Mesenteric fat pad (tissue), 1 donor: Measurements from ENCODE around the gene NDUFS3. TPM values are rescaled to one million over a fixed set of nuclear protein-coding genes. Genes with fewer than 3 reads are reported as not detected.
A peak's percentile ranks its signal among the peaks of the same experiment; 100 is the strongest.
"Not testable (repeated sequence)": the region's sequence is repeated elsewhere in the genome, so short reads cannot be mapped to it uniquely, and the experiment has no call there.

ENCODE experiments used
- DNase-seq: peaks from one replicate; pipeline ENCODE4 v3.0.0-alpha.2; 2020; ENCODE audit warnings: low spot score
- long read RNA-seq: library from polyadenylated mRNA; unstranded; transcript quantifications from one replicate; pipeline ENCODE4 v2.0.0, GENCODE V29; 2020
- total RNA-seq: library from RNA; stranded (reverse); fragmentation: NEBNext Ultra II Directional; extraction: Animal tissue kit (Norgen Biotek cat#: 25700); gene quantifications from one replicate; pipeline ENCODE4 v1.2.1, GENCODE V29; 2021
- donor health status: DM: yes; HTN: yes; CAD: no.

Gene NDUFS3
- 72.8 TPM for total RNA-seq
- long read RNA-seq, transcript NDUFS3-201 (7 exons, 958 nt) = major isoform, 45 of 55 reads
- long read RNA-seq, partial matches to known transcripts = 3 of 55 reads
- long read RNA-seq, other reads (novel, unspliced or antisense) = 7 of 55 reads

DNA sequence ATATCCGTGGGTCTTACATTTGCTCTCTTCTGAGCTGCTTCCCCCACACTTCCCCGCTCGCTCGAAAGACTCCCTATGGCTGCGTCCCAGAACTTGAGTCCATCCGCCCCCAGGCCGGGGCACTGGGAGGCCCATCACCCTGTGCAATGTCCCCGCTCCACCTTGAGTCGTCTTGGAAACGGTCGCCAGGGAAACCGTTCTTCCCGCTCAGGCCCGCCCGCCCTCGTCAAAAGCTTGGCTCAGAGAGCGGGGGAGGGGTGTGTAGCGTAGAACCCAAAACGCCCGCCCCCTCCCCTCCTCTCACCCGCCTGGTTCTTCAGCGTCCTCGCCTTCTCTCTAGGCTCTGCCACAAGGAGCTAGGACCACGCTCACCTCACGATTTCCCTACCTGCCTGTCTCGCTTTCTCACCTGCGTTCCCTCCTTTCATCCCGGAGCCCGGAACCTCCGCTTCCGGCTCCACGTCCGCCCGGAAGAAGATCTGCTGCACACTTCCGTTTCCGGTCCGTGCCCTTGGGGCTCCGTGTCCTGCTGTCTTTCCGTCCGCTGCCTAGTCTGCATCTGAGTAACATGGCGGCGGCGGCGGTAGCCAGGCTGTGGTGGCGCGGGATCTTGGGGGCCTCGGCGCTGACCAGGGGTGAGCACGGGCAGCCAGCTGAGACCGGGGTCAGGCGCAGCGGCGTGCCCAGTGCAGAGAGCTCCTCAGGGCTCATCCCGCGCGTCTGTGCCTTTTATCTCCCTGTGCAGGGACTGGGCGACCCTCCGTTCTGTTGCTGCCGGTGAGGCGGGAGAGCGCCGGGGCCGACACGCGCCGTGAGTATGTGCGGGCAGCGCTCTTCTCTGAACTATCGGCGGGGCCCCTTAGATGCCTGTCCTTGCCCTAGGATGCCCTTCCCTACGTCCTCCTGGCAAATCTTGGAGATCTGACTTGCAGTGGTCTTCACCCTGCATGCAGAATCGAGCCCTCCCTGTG is at the start of gene NDUFS3, which contains the start of gene KBTBD4:
Gene NDUFS3 (plus strand): TSS at position 551 of the 971 bp plus-strand sequence. CDS start 18 bp downstream, at position 569.
Gene KBTBD4 (minus strand): TSS at position 447 of the 971 bp plus-strand sequence. CDS start 19 bp downstream, at position 428.
- peak; percentile 96 for DNase-seq

DNA sequence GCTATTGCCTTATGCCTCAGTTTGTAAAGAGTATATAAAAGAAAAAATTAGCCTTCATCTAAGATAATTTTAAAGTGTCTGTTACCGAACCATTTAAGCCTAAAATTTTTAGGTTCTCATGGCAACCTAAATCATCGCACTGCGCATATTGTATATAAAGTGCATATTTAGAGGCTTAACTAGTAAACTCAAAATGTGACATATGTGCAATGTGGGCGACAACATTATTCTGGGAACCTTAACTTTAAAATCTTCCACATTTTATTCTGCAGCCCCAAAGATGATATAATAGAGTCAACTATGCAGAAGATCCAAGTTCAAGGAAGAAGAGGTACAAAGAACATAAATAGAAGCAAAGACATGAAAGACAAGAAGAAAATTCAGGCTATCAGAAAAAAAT is 48.9 kb upstream of the NDUFS3 start:
- no peak for DNase-seq

DNA sequence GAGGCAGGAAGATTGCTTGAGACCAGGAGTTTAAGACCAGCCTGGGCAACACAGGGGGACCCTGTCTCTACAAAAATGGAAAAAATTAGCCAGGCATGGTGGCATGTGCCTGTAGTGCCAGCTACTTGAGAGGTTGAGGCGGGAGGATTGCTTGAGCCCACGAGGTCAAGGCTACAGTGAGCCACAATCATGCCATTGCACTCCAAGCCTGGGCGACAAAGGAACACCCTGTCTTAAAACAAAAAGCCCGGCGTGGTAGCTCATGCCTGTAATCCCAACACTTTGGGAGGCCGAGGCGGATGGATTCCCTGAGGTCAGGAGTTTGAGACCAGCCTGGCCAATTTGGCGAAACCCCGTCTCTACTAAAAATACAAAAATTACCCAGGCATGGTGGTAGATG is 48.2 kb upstream of the NDUFS3 start:
- DNase-seq = not testable (repeated sequence)

DNA sequence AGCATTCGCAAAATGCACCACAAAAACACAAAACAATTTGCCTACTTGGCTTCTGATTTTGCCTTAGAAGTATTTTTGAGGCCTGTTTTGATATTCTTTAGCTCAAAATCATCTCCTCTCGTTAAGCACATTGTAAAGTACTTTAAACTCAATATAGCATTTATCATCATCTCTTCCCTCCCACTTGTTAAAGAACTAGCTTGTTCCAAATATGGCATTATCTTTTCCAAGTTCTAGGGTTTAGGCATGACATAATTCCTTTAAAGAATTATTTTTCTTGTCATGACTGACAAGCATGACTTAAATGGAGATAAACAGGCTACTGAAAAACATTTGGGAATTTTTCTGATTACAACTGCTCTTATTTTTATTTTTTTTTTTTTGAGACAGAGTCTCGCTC is 47.2 kb upstream of the NDUFS3 start:
- no peak for DNase-seq

GRCh38 chr11:47532597-47533213 is 46.2 kb upstream of the NDUFS3 start:
- DNase-seq = no peak

GRCh38 chr11:47533690-47534151 is 45.2 kb upstream of the NDUFS3 start:
- no peak for DNase-seq

DNA sequence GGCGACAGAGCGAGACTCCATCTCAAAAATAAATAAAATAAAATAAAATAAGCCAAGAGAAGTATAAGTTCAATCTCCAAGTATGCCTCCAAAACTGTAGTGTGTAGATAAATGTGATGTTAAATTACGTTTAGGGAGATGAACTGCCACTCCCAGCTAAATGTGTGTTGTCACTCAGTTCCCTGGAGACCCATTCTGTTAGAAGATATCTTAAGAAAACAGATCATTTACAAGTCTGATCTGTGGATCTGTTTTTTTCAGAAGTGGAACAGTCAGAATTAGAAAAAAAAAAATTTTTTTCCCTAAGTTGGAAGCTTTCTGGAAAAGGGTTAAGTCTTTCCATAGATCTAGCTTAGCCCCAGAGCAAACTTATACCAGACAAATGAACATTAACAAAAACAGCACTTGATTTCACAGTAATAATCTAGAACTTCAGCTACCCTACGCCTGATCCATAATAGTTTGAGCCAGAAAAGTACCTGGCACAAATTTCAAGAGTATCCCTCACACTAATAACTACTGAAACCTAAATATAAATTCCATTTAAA is 44.1 kb upstream of the NDUFS3 start:
- no peak for DNase-seq

DNA sequence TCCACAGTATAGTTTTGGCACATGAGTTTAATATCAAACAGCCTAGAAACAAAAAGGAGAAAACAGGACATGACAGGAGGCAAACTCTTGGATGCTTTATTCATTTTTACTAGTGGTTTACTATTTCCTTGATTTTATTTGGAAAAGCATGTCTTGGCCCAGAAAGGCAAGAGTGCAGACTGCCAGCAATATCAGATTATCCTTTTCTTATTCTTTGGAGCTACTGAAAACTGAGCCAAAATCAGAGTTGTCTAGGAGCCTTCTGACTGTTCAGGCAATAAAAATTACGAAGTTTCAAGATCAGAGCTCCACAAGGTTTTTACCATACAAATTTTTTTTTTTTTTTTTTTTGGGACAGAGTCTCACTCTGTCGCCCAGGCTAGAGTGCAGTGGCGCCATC is 42.0 kb upstream of the NDUFS3 start:
- DNase-seq = no peak

DNA sequence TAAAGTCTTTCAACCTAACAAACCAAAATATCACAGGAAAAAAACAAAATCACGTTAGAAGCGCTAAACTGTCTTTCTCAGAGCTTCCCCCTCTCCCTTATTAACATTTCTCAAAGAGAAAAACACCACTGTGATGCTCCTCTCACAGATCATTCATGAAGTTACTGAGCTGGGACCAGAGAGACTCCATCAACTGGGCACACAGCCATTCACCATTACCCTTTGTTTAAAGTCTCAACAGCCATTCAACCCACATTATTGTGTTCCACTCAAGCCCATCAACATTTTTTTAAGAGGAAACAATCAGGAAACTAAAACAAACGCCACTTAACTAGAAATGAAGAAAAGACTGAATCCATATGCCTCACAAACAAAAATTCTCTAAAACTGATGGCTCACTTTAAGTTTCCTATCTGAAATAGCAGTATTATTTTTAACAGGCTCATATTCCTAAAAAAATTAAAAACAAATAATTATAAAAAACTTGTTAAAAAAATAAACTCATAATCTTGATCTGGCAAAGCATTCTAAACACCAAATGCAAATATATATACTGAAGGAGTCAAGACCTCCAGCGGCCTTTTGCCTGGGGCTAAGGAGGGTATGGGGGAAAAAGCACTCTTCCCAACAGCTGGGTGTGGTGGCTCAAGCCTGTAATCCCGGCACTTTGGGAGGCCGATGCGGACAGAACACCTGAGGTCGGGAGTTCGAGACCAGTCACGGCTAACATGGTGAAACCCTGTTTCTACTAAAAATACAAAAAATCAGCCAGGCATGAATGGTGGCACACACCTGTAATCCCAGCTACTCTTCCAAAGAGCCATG is 39.9 kb upstream of the NDUFS3 start:
- peak; percentile 65 for DNase-seq

- no peak for DNase-seq
These were observed 39.2 kb upstream of the NDUFS3 start for GRCh38 chr11:47539681-47540039.

DNA sequence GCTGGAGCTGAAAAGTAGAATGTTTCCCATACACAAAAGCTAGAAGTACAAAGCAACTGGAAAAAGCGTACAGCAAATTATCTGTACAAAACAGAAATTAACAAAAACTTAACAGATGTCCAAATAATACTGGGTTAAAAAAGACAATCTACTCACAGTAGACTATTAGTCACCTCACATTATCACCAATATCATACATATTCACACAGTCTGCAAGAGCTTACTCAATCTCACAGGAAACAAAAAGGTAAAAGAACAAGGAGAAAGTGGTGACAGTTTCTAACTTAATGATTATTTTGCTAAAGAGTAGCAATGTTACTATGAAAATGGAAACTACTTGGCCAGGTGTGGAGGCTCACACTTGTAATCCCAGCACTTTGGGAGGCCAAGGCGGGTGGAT is 37.8 kb upstream of the NDUFS3 start:
- no peak for DNase-seq

GRCh38 chr11:47545298-47545697 is 33.6 kb upstream of the NDUFS3 start:
- peak; percentile 28 for DNase-seq

GRCh38 chr11:47546274-47546673 is 32.6 kb upstream of the NDUFS3 start:
- DNase-seq = peak; percentile 43

GRCh38 chr11:47550288-47551047 is 28.4 kb upstream of the NDUFS3 start:
- DNase-seq = peak; percentile 14

- no peak for DNase-seq
These were observed 27.8 kb upstream of the NDUFS3 start for GRCh38 chr11:47551086-47551485.

GRCh38 chr11:47552056-47552565 is 26.8 kb upstream of the NDUFS3 start:
- no peak for DNase-seq

GRCh38 chr11:47552566-47553405 is 26.1 kb upstream of the NDUFS3 start, which contains the start of gene CELF1:
CELF1 (minus strand) TSS chr11:47553132; CDS start chr11:47499523, 53,609 bp downstream.
- DNase-seq = peak; percentile 97

DNA sequence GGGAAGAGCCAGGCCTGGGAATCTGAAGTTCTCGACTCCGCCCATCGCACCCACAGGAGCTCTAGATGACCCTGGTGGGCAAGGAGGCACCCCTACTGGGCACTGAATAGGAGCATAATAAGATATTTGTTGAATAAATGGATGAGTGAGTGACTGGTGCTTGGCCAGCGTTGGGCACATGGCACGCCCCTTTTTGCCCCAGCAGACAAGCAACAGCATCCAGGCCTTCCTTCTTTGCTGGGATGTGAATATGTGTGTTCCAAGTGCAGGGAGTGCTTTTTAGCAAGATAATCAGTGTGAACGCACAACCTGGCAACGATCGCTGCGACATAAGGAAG is 25.5 kb upstream of the NDUFS3 start:
- no peak for DNase-seq

- not testable (repeated sequence) for DNase-seq
These were observed 21.9 kb upstream of the NDUFS3 start for GRCh38 chr11:47557004-47557403.
